Measurements from ENCODE around the gene MRPS9.

GRCh38 chr2:105104208-105104731 is 66.4 kb downstream of the MRPS9 start:
- TF ChIP-seq POLR2AphosphoS5 (IDR thresholded peaks at IDR 0.05; ENCODE audit: low read depth, low read length) (no peak), POLR2A (IDR thresholded peaks at IDR 0.05; ENCODE audit: low read depth, low read length) (no peak), TAF1 (IDR thresholded peaks at IDR 0.05; ENCODE audit: borderline replicate concordance, low read depth, low read length) (no peak)
